ENCODE data around the gene SLC9A7.

SLC9A7 gene

DNA sequence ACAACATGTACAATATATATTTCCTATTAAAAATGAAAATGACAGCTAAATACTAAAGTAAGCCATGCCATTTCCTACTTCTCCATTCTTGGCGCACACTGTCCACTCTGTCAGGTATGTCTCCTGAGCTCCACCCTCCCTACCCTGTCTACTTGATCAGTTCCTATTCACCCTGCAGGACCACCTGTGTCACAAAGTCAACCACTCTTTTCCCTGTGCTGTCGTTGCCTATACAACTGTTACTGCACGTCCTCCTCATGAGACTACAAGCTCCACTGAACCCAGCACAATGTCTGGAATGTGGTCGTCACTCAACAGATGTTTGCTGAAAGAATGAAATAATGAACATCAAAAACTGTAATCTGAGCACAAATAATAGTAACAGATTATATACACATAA, 54.9 kb downstream of the SLC9A7 start:
- DNase-seq, result no peak

GRCh38 chrX:46698691-46699090, 60.2 kb downstream of the SLC9A7 start:
- DNase-seq, result no peak

DNA sequence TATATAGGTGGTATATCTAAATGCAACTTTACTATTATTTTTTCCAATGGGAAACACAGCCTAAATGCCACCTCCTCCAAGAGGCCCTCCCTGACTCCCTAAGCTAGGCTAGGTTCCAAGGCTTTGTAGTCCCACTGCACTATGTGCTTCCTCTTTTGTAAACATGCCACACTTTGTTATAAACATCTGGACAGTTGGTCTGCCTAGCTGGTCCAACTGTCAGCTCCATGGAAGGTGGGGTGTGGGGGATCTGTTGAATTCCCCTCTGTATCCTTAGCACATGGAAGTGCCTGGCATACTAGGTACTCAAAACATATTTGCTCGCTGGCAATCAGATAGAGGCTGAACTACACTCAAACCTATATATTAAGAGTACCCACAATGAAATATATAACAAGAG, 63.4 kb downstream of the SLC9A7 start:
- no peak for DNase-seq

- no peak for DNase-seq
Observed at GRCh38 chrX:46694549-46694948, 64.4 kb downstream of the SLC9A7 start.

GRCh38 chrX:46693149-46693548, 65.8 kb downstream of the SLC9A7 start:
- no peak for DNase-seq

GRCh38 chrX:46690818-46691217, 68.1 kb downstream of the SLC9A7 start:
- DNase-seq, result no peak

DNA sequence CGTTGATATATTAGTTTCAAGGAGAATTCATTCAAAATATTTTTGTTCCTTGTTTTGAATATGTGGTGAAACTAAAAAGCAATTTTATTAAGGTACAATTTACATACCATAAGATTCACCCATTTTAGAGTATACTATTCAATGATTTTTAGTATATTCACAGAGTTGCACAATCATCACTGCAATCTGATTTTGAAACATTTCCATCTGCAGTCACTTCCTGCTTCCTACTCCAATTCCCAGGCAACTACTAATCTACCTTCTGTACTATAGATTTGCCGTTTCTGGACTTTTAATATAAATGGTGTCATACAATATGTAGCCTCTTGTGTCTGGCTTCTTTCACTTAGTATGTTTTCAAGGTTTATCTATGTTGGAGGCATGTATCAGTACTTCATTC, 71.3 kb downstream of the SLC9A7 start:
- DNase-seq, result no peak

DNA sequence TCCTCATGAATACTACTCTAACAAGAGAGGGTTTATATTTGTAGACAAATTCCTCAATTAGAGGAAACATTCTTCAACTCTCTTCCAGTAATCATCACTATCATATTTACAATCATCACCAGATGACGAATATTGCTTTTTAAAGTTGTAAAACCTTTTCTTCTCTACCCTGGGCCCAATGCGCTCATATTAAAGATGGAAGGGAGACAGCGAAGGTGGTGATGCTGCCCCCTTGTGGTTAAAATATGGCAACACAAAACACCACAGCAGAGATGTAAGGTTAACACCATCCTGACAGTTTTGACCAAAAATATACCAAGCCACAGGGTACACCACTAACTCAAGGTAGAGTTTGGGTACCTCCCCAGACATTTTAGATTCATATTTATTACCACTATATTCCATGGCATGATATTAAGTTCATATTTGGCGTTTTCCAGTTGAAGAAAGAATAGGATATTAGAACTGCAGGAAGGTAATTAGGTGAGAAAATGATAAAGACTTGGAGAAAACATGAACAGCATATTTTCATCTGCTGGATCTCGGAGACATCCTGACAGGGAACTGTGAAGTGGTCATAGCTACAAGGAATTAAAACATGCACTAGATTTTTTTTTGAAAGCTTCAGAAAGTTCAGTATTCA, 72.8 kb downstream of the SLC9A7 start:
- DNase-seq, result peak; percentile 25

DNA sequence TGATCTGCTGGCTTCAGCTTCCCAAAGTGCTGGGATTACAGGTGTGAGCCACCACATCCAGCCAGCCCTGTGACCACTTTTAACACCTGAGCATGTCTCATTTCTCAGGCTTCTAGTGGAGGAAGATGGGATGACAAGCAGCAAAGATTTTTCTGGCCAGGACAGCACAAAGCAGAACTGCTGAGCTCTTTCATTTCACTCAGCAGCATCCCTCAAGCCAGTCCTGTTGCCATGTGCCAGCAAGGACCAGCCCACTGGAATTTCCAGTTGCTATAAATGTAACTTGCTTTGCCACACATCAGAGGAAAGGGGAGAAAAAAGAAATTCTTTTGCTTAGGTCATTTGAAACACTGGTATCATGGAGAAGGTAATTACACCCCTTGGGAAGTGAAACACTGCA, 75.9 kb downstream of the SLC9A7 start:
- no peak for DNase-seq

DNA sequence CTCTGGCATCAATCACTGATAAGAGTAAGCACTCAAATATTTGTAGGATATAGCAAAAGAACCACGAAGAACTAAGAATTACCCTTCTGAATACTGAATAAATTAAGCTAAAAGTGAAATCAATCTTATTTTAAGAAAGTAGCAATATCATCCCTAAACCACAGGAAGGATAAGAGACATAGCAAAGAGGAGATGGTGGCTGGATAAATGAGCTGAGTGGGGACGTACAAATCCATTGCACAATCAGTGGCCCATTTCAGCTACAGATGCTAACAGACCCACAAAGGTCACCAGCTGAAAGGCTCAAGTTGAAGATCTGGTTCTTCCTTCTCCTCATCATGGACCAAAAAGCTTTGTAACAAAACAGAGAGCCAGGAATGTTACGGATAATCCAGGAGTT, 77.1 kb downstream of the SLC9A7 start:
- DNase-seq, result no peak

- no peak for DNase-seq
Observed at GRCh38 chrX:46678232-46678631, 80.7 kb downstream of the SLC9A7 start.

- no peak for DNase-seq
Observed at GRCh38 chrX:46676399-46677356, 82.2 kb downstream of the SLC9A7 start.

GRCh38 chrX:46673620-46674359, 85.1 kb downstream of the SLC9A7 start:
- DNase-seq, result no peak

DNA sequence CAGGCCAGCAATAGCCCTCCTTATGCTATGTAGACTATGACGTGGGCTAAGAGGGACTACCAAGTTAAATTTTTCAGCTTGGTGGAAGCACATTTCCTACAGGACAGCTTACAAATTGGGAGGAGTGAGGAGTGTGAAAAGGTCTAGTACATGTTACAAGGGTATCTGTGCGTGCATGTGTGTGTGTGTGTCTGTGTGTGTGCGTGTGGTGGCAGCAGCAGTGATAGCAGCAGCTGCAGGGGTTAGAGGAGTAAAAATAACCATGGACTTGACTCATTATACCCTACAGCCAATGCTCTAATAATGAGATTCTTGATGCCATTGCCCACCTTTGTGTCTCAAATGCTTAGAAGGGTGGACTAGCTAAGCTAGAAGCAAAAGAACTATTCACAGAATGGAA, 88.6 kb downstream of the SLC9A7 start:
- DNase-seq, result no peak

DNA sequence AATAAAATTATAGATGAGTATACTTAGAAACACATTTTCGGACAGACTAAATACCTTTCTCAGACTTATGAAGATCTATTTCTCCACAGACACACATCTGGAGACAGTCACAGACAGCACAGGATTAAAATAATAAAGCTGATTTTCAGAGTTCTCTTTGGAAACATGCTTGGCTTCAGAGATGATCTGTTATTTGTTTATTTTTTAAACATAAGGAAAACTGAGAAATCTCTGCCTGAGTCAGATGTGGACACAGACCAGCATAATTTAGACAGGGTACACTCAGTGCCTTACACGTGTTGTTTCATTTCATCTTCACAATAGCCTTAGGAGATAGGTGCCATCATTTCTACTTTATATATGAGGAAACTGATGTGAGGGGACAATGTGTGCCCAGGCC, 92.1 kb downstream of the SLC9A7 start:
- DNase-seq, result no peak

- DNase-seq, result peak; percentile 85
Observed at GRCh38 chrX:46665232-46666152, 93.4 kb downstream of the SLC9A7 start.

GRCh38 chrX:46662188-46662958, 96.5 kb downstream of the SLC9A7 start:
- no peak for DNase-seq

DNA sequence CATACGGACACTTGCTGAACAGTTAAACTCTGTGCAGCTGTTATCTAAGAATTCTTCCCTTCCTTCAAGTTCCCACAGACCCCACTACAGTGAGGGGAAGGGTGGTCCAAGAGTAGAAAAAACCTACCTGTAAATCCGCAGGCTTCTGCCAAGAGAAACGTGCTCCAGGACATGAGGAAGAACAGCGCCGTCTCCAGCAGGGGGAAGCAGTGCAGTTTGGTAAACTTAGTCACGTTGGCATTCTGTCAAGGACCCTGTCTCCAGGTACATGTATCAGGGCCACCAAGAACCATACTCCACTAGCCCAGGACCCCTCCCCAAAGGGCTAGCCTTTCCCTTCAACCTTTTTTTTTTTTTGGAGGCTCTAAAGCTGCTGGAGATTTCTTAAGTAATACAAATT, 105.4 kb downstream of the SLC9A7 start:
- DNase-seq, result peak; percentile 15

GRCh38 chrX:46649421-46650260, 109.3 kb downstream of the SLC9A7 start:
- DNase-seq, result peak; percentile 36

DNA sequence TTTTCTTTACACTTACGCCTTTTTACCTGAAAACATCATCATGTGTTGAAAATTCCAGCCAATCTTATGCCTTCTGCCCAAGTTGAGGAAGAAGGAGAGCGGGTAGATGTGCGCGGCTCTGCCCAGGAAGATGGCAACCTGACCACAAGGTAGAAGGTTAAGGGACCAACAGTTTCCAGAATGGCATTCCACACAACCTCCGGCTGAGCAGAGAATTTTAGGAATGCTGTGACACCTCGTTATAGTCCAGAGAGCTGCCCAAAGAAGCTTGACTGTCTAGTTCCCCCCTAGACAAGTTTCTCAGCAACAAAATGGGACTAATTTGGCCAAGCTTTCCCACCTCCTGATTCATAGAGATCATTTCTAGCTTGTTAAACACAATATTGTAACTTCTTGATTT, 110.3 kb downstream of the SLC9A7 start:
- no peak for DNase-seq

DNA sequence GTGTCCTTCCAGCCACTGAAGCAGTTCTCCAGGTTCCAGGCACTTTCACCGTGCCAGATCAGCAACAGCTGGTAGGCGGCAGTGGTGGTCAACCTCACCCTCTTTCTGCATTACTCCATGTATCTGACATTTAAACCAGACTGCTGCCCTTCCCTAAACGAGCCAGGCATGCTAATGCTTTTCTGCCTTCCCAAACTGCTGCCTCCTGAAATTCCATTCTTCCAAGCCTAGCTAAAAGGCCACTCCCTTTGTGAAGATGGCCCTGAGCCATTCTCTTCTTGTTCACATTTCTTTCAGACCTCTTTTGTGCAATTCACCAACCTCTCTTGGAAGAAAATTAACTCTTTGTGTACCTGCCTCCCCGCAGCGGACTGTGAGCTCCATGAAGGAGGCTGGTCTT, 111.7 kb downstream of the SLC9A7 start:
- no peak for DNase-seq

Data from NCI-H1105 treated with DMSO at 0.1 percent for 48 hours (cell line).